Measurements from ENCODE around the gene SESN1.

DNA sequence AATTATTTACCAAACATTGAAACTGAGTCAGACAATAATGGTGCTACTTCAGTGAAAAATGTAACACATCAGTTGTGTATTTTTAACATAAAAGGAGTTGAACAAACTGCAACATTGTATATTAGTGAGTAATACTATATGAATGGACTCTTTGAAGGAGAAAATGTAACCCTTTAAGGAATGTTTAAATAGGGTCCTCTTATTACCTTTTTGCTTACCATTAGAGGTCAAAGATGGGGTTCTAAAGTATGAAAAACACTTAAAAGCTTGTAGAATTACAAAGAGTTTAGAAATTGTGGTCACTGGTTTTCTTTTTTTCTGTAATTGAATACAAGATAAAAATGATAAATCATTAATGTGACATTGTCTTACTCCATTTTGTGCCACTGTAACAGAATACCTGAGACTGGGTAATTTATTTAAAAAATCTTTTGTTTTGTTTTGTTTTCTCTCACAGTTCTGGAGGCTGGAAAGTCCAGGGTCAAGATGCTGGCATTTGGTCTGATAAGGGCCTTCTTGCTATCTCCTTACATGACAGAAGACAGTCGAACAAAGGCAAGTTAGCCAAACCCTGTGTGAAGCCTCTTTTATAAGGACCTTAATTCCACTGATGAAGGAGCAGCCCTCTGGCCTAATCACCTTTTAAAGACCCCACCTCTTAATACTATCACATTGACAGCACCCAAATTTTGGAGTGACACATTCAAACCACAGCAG lies 43.2 kb downstream of the SESN1 start:
- TF ChIP-seq, protein P1, sequence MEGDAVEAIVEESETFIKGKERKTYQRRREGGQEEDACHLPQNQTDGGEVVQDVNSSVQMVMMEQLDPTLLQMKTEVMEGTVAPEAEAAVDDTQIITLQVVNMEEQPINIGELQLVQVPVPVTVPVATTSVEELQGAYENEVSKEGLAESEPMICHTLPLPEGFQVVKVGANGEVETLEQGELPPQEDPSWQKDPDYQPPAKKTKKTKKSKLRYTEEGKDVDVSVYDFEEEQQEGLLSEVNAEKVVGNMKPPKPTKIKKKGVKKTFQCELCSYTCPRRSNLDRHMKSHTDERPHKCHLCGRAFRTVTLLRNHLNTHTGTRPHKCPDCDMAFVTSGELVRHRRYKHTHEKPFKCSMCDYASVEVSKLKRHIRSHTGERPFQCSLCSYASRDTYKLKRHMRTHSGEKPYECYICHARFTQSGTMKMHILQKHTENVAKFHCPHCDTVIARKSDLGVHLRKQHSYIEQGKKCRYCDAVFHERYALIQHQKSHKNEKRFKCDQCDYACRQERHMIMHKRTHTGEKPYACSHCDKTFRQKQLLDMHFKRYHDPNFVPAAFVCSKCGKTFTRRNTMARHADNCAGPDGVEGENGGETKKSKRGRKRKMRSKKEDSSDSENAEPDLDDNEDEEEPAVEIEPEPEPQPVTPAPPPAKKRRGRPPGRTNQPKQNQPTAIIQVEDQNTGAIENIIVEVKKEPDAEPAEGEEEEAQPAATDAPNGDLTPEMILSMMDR (IDR thresholded peaks at IDR 0.05): no peak
- no peak for TF ChIP-seq ZFX (IDR thresholded peaks at IDR 0.05; ENCODE audit: borderline replicate concordance)
